K562 (cell line): ENCODE results near the gene ZDHHC18. TPM values are rescaled to one million over a fixed set of nuclear protein-coding genes. Genes with fewer than 3 reads are reported as not detected.

ENCODE experiments used
- ATAC-seq: fragments of 200-7000 bp; cut with Tn5 transposase; 3 replicates; pipeline ENCODE4 v1.9.1; 2020; ENCODE audit warnings: moderate library complexity
- BruUV-seq: library from RNA; stranded (reverse); fragments of 400-500 nt; replicated peaks from 2 replicates; lab custom pipeline; 2021; lab: Mats Ljungman, UMichigan
- CTCF ChIA-PET: fragments of 300-600 bp; formaldehyde crosslinking; extraction: SDS; loops from one replicate; lab custom pipeline; 2021; ENCODE audit warnings: low intra/inter-chr PET ratio; lab: Yijun Ruan, JAX
- POLR2A ChIA-PET: fragments of 300-600, 350-650 bp; sonication (Branson Sonifier 250); formaldehyde crosslinking; extraction: SDS; loops from one replicate; lab custom pipeline; 2021; ENCODE audit warnings: antibody characterized with exemption, inconsistent platforms; lab: Yijun Ruan, JAX
- DNase-seq, 4 experiments: peaks; one replicate each; pipeline versions ENCODE4 v3.0.0 to v3.0.0-alpha.2; 2011 to 2018; ENCODE audit warnings: low spot score in 3 of 4, mixed read lengths in 3 of 4; ENCODE audit errors: extremely low read depth in 1 of 4
- FAIRE-seq: peaks from 2 replicates; lab custom pipeline; 2011; peaks lifted over from hg19 to GRCh38; lab: Jason Lieb, UNC
- H2AFZ ChIP-seq: 2 replicates; pipeline ENCODE4 v1.6.0; 2011; ENCODE audit warnings: low read depth, low read length, control low read depth, inconsistent platforms
- H3K27ac ChIP-seq: fragments of 200-600 bp; 3 replicates; pipeline ENCODE4 v1.8.0; 2011; ENCODE audit warnings: low read depth, mild to moderate bottlenecking, control low read depth, inconsistent platforms, low read length, moderate library complexity, mixed read lengths; ENCODE audit errors: extremely low read depth
- H3K27me3 ChIP-seq, 2 experiments: fragments of 300-600 bp in 1 of 2; 2 replicates in 1 of 2; 3 replicates in 1 of 2; pipeline versions ENCODE4 v1.6.0 to v1.8.0; 2011; ENCODE audit warnings: inconsistent platforms in 2 of 2, low read length in 2 of 2, mild to moderate bottlenecking in 1 of 2, mixed read lengths in 1 of 2, moderate library complexity in 1 of 2; ENCODE audit not compliant: control insufficient read depth in 2 of 2, insufficient read depth in 2 of 2
- H3K36me3 ChIP-seq: fragments of 300-600 bp; 3 replicates; pipeline ENCODE4 v1.8.0; 2011; ENCODE audit warnings: mild to moderate bottlenecking, low read length, inconsistent platforms; ENCODE audit not compliant: control insufficient read depth, insufficient read depth
- H3K4me1 ChIP-seq, 2 experiments: fragments of 200-600 bp in 1 of 2; replicated peaks in 1 of 2; 2 replicates in 1 of 2; 3 replicates in 1 of 2; pipeline versions ENCODE4 v1.5.1 to v1.8.0; 2011; ENCODE audit warnings: inconsistent platforms in 2 of 2, low read length in 2 of 2, mild to moderate bottlenecking in 1 of 2, mixed read lengths in 1 of 2, moderate library complexity in 1 of 2; ENCODE audit not compliant: control insufficient read depth in 2 of 2, insufficient read depth in 2 of 2
- H3K4me2 ChIP-seq: 2 replicates; pipeline ENCODE4 v1.6.1; 2011; ENCODE audit warnings: low read length, control low read depth, inconsistent platforms, mixed read lengths; ENCODE audit not compliant: insufficient read depth
- H3K4me3 ChIP-seq: fragments of 200-600 bp; sonication (generic), shearing (Covaris generic); 2 replicates; pipeline ENCODE4 v1.5.1; 2016; ENCODE audit warnings: control low read depth, inconsistent platforms
- H3K79me2 ChIP-seq: fragments of 200-600 bp; 3 replicates; pipeline ENCODE4 v1.8.0; 2011; ENCODE audit warnings: low read length, inconsistent platforms; ENCODE audit not compliant: control insufficient read depth, insufficient read depth
- H3K9ac ChIP-seq, 2 experiments: 2 replicates each; pipeline versions ENCODE4 v1.6.0 to v1.6.1; 2011; ENCODE audit warnings: low read depth in 2 of 2, low read length in 2 of 2, control low read depth in 1 of 2, inconsistent platforms in 1 of 2, mild to moderate bottlenecking in 1 of 2, mixed read lengths in 1 of 2; ENCODE audit not compliant: insufficient read depth in 1 of 2
- H3K9me1 ChIP-seq: one replicate; pipeline ENCODE4 v1.6.0; 2011; ENCODE audit warnings: inconsistent platforms, mild to moderate bottlenecking, low read length, moderate library complexity; ENCODE audit not compliant: control insufficient read depth, insufficient read depth
- H3K9me3 ChIP-seq: replicated peaks from 2 replicates; pipeline ENCODE4 v1.5.1; 2011; ENCODE audit warnings: low read depth, low read length, inconsistent platforms; ENCODE audit not compliant: control insufficient read depth, insufficient read depth
- H4K20me1 ChIP-seq: replicated peaks from 2 replicates; pipeline ENCODE4 v1.6.1; 2011; ENCODE audit warnings: low read length, inconsistent platforms, mixed read lengths; ENCODE audit not compliant: control insufficient read depth, insufficient read depth
- FOXM1 ChIP-seq, 2 experiments: fragments of 450-650 bp in 1 of 2; sonication (generic) in 1 of 2; formaldehyde crosslinking in 1 of 2; IDR thresholded peaks; 2 replicates each; pipeline versions ENCODE4 v1.6.1 to v1.9.0; 2017 to 2022; ENCODE audit warnings: low read depth in 2 of 2, mild to moderate bottlenecking in 2 of 2, missing genetic modification reagents in 1 of 2, moderate library complexity in 1 of 2
- GTF2E2 ChIP-seq: fragments of 200-800 bp; sonication (Bioruptor generic); IDR thresholded peaks from 2 replicates; pipeline ENCODE4 v1.6.1; 2016; ENCODE audit warnings: missing genetic modification characterization, missing compliant biosample characterization
- KLF13 ChIP-seq: fragments of 450-650 bp; IDR thresholded peaks from 2 replicates; pipeline ENCODE4 v1.6.1; 2016; ENCODE audit warnings: missing genetic modification characterization, low read depth, mild to moderate bottlenecking, missing compliant biosample characterization, moderate library complexity, borderline replicate concordance
- KLF16 ChIP-seq: IDR thresholded peaks from 2 replicates; pipeline ENCODE4 v1.6.1; 2016; ENCODE audit warnings: antibody characterized with exemption
- L3MBTL2 ChIP-seq: fragments of 450-650 bp; IDR thresholded peaks from 2 replicates; pipeline ENCODE4 v1.6.1; 2016; ENCODE audit warnings: mild to moderate bottlenecking, moderate library complexity
- LCOR ChIP-seq: sonication (generic); formaldehyde crosslinking; IDR thresholded peaks from 2 replicates; pipeline ENCODE4 v1.8.0; 2022; ENCODE audit warnings: mild to moderate bottlenecking, missing genetic modification reagents
- MIER1 ChIP-seq: fragments of 450-650 bp; IDR thresholded peaks from 2 replicates; pipeline ENCODE4 v1.6.1; 2016; ENCODE audit warnings: antibody characterized with exemption, mild to moderate bottlenecking, low read depth
- NFE2L1 ChIP-seq: fragments of 450-650 bp; IDR thresholded peaks from 2 replicates; pipeline ENCODE4 v1.6.1; 2016; ENCODE audit warnings: missing genetic modification characterization, low read depth, mild to moderate bottlenecking, missing compliant biosample characterization, moderate library complexity, borderline replicate concordance
- SRSF3 ChIP-seq: fragments of 200-400 bp; formaldehyde crosslinking; IDR thresholded peaks from 2 replicates; pipeline ENCODE4 v1.6.1; 2016; ENCODE audit warnings: mild to moderate bottlenecking, low read length, moderate library complexity; ENCODE audit not compliant: insufficient read depth
- ZKSCAN8 ChIP-seq: fragments of 200-800 bp; sonication (Bioruptor generic); IDR thresholded peaks from 2 replicates; pipeline ENCODE4 v1.6.1; 2016; ENCODE audit warnings: missing genetic modification characterization, missing compliant biosample characterization
- ZNF274 ChIP-seq: IDR thresholded peaks from 2 replicates; pipeline ENCODE4 v1.6.1; 2011; ENCODE audit warnings: low read depth, mild to moderate bottlenecking, low read length, moderate library complexity, borderline replicate concordance
- ZNF431 ChIP-seq: sonication (generic); formaldehyde crosslinking; IDR thresholded peaks from 2 replicates; pipeline ENCODE4 v1.8.0; 2022; ENCODE audit warnings: mild to moderate bottlenecking, missing genetic modification reagents
- WGBS: fragments of 100-300 bp; shearing (Covaris generic); methylation state at CpG from one replicate; pipeline ENCODE4 v1.1.6; 2016; ENCODE audit warnings: low coverage, mixed read lengths; ENCODE audit not compliant: insufficient coverage; ENCODE audit errors: missing lambda C conversion rate; 5-methylcytosine and 5-hydroxymethylcytosine counted together
- in situ Hi-C: fragments of 300-500 bp; cut with MboI; formaldehyde crosslinking; loops from 4 replicates; pipeline ENCODE4 v1.15.0; 2018; ENCODE audit warnings: inconsistent platforms, mixed read lengths
- intact Hi-C: fragments of 100-400 bp; cut with micrococcal nuclease; formaldehyde crosslinking; loops from 2 replicates; pipeline ENCODE4 v1.14.2; 2022
- polyA plus RNA-seq, 8 experiments: library from polyadenylated mRNA; depleted of rRNA in 4 of 8; stranded (reverse) in 5 of 8; unstranded in 3 of 8; fragments of >200 nt; fragmentation: Nextera tagmentation in 2 of 8; fragmentation: Illumina TruSeq in 1 of 8; extraction: Ambion mirVana in 2 of 8; extraction: Trizol in 1 of 8; gene quantifications; 2 replicates each; pipeline versions ENCODE4 v1.2.1 to v1.2.3, GENCODE V29; 2011 to 2014; ENCODE audit warnings: inconsistent platforms in 1 of 8, missing spikeins in 1 of 8
- total RNA-seq, 7 experiments: library from RNA; depleted of rRNA in 6 of 7; stranded (reverse); fragments of >200 nt in 6 of 7; fragmentation: Illumina TruSeq in 2 of 7; extraction: Trizol in 2 of 7; gene quantifications; 2 replicates each; pipeline versions ENCODE4 v1.2.1 to v1.2.3, GENCODE V29; 2011 to 2021; ENCODE audit warnings: low replicate concordance in 1 of 7
- TF ChIP-seq, protein P1 (sequence below): fragments of 450-650 bp; formaldehyde crosslinking; IDR thresholded peaks from 2 replicates; pipeline ENCODE4 v1.4.0; 2020; ENCODE audit warnings: mild to moderate bottlenecking, mixed read lengths
- TF ChIP-seq, protein P2 (sequence below): fragments of 250-450 bp; sonication (Bioruptor Pico); IDR thresholded peaks from 2 replicates; pipeline ENCODE4 v1.8.0; 2022; ENCODE audit warnings: moderate library complexity, mild to moderate bottlenecking, inconsistent platforms
- TF ChIP-seq, protein P3 (sequence below): fragments of 450-650 bp; IDR thresholded peaks from 2 replicates; pipeline ENCODE4 v1.6.1; 2018; ENCODE audit not compliant: partially characterized antibody

The ZDHHC18 gene
- total and polyA plus RNA-seq, 9 of the 15 experiments (the other 6 are each of a cell fraction or from before 2014, with no cell fraction given): 0.42 to 35.6 (median 15.8) TPM

DNA sequence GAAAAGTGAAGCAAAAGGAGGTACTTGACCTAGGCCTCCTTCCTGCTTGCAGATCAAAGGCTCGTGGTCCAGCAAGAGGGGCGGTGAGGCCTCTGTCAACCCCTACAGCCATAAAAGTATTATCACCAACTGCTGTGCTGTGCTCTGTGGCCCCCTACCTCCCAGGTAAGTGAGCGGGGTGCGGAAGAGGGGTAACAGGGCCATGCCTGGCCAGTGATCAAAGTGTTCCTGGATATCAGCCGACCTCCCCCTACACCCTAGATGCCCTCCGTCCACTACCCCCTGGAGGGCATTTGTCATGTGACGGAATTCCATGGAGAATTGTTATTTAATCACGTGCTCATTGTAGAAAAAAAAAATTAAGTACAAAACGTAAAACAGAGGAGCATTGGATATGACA lies 26.2 kb downstream of the ZDHHC18 start:
- Histone ChIP-seq H3K9me1 (peaks cover 8% of the 10 kb centered on the region), H4K20me1 (peaks cover 13% of the 10 kb centered on the region), H3K9ac (no peak overlapping the region), H3K4me2 (no peak overlapping the region), H3K27ac (no peak overlapping the region), H2AFZ (no peak overlapping the region), H3K4me3 (no peak overlapping the region), H3K9me3 (no peaks in the 10 kb centered on the region), H3K27me3 (no peaks in the 10 kb centered on the region), H3K36me3 (peaks cover 78% of the 10 kb centered on the region; the same call in 2 of the 3 replicates), H3K4me1 (peaks cover 0 to 15% of the 10 kb centered on the region in 2 experiments; a peak in 3 of 5 replicates), H3K79me2 (no peaks in the 10 kb centered on the region)
- DNase-seq: no peak
- FAIRE-seq: no peak
- ChIA-PET POLR2A (interaction anchor here (1.0 kb wide), 1 partner anchor 12 kb away, joined by 6 read pairs; no protein-coding TSS in a partner anchor), CTCF (interaction anchor here (1.1 to 4.6 kb wide), 3 partner anchors 15 to 47 kb away, joined by 3 to 53 read pairs (median 3); no protein-coding TSS in a partner anchor)
- intact Hi-C loops (loop anchor here (1.0 kb wide), 1 partner anchor 26 kb away; no protein-coding TSS in a partner anchor), in situ Hi-C loops (no loop called here)
- no peak for ATAC-seq
- 65% methylated on average over 9 of the region's 9 CpGs for WGBS
- no TSS peak for BruUV-seq
- no peak for TF ChIP-seq FOXM1 (IDR thresholded peaks at IDR 0.05; ENCODE audit: low read depth)
- TF ChIP-seq FOXM1 (CRISPR knock-in tag; IDR thresholded peaks at IDR 0.05; ENCODE audit: low read depth): no peak
- no peak for TF ChIP-seq KLF13 (tag)
- TF ChIP-seq ZNF274: no peak
- TF ChIP-seq, protein P1, sequence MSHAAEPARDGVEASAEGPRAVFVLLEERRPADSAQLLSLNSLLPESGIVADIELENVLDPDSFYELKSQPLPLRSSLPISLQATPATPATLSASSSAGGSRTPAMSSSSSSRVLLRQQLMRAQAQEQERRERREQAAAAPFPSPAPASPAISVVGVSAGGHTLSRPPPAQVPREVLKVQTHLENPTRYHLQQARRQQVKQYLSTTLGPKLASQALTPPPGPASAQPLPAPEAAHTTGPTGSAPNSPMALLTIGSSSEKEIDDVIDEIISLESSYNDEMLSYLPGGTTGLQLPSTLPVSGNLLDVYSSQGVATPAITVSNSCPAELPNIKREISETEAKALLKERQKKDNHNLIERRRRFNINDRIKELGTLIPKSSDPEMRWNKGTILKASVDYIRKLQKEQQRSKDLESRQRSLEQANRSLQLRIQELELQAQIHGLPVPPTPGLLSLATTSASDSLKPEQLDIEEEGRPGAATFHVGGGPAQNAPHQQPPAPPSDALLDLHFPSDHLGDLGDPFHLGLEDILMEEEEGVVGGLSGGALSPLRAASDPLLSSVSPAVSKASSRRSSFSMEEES (CRISPR knock-in tag): peak; percentile 12; the same call in 1 of the 2 replicates
- no peak for TF ChIP-seq LCOR (CRISPR knock-in tag)
- no peak for TF ChIP-seq KLF16
- TF ChIP-seq GTF2E2 (tag): no peak
- TF ChIP-seq, protein P2, sequence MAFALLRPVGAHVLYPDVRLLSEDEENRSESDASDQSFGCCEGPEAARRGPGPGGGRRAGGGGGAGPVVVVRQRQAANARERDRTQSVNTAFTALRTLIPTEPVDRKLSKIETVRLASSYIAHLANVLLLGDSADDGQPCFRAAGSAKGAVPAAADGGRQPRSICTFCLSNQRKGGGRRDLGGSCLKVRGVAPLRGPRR (CRISPR knock-in tag): peak; percentile 44; the same call in 1 of the 2 replicates
- TF ChIP-seq MIER1: no peak
- TF ChIP-seq, protein P3, sequence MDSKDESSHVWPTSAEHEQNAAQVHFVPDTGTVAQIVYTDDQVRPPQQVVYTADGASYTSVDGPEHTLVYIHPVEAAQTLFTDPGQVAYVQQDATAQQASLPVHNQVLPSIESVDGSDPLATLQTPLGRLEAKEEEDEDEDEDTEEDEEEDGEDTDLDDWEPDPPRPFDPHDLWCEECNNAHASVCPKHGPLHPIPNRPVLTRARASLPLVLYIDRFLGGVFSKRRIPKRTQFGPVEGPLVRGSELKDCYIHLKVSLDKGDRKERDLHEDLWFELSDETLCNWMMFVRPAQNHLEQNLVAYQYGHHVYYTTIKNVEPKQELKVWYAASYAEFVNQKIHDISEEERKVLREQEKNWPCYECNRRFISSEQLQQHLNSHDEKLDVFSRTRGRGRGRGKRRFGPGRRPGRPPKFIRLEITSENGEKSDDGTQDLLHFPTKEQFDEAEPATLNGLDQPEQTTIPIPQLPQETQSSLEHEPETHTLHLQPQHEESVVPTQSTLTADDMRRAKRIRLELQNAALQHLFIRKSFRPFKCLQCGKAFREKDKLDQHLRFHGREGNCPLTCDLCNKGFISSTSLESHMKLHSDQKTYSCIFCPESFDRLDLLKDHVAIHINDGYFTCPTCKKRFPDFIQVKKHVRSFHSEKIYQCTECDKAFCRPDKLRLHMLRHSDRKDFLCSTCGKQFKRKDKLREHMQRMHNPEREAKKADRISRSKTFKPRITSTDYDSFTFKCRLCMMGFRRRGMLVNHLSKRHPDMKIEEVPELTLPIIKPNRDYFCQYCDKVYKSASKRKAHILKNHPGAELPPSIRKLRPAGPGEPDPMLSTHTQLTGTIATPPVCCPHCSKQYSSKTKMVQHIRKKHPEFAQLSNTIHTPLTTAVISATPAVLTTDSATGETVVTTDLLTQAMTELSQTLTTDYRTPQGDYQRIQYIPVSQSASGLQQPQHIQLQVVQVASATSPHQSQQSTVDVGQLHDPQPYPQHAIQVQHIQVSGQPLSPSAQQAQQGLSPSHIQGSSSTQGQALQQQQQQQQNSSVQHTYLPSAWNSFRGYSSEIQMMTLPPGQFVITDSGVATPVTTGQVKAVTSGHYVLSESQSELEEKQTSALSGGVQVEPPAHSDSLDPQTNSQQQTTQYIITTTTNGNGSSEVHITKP: no peak
- TF ChIP-seq ZKSCAN8 (CRISPR knock-in tag): no peak
- no peak for TF ChIP-seq NFE2L1 (tag)
- no peak for TF ChIP-seq ZNF431 (CRISPR knock-in tag)
- no peak for TF ChIP-seq L3MBTL2
- TF ChIP-seq SRSF3: no peak
